SK-N-SH treated with all-trans-retinoic acid at 6 μM for 48 hours (cell line): ENCODE data around the gene RNF128.

ENCODE experiments used
- ATAC-seq: fragments of 200-7000 bp; cut with Tn5 transposase; 3 replicates; pipeline ENCODE4 v1.9.1; 2020; ENCODE audit warnings: mild to moderate bottlenecking, moderate library complexity
- ARNTL ChIP-seq: fragments of 450-650 bp; formaldehyde crosslinking; IDR thresholded peaks from 2 replicates; pipeline ENCODE4 v1.5.0; 2020; ENCODE audit warnings: low read depth, mild to moderate bottlenecking, moderate library complexity, borderline replicate concordance
- BACH2 ChIP-seq: fragments of 250-450 bp; sonication (Bioruptor Pico); IDR thresholded peaks from 2 replicates; pipeline ENCODE4 v1.9.0; 2021; ENCODE audit warnings: mild to moderate bottlenecking, borderline replicate concordance
- CREB5 ChIP-seq: fragments of 250-450 bp; sonication (Bioruptor Pico); IDR thresholded peaks from 2 replicates; pipeline ENCODE4 v1.5.1; 2020; ENCODE audit warnings: low read depth, mild to moderate bottlenecking, moderate library complexity
- CSDC2 ChIP-seq: fragments of 250-450 bp; sonication (Bioruptor Pico); IDR thresholded peaks from 2 replicates; pipeline ENCODE4 v1.5.0; 2020; ENCODE audit warnings: mild to moderate bottlenecking, moderate library complexity
- ESRRG ChIP-seq: fragments of 250-450 bp; sonication (Bioruptor Pico); IDR thresholded peaks from 2 replicates; pipeline ENCODE4 v1.6.1; 2021; ENCODE audit warnings: mild to moderate bottlenecking
- GLIS3 ChIP-seq: fragments of 250-450 bp; sonication (Bioruptor Pico); IDR thresholded peaks from 2 replicates; pipeline ENCODE4 v1.5.0; 2020; ENCODE audit warnings: mild to moderate bottlenecking, moderate library complexity
- ISL1 ChIP-seq: fragments of 250-450 bp; sonication (Bioruptor Pico); IDR thresholded peaks from 2 replicates; pipeline ENCODE4 v2.1.2; 2022; ENCODE audit warnings: mild to moderate bottlenecking, moderate library complexity
- OSR1 ChIP-seq: fragments of 250-450 bp; sonication (Bioruptor Pico); IDR thresholded peaks from 2 replicates; pipeline ENCODE4 v1.8.0; 2022; ENCODE audit warnings: moderate library complexity, mild to moderate bottlenecking, inconsistent platforms
- PATZ1 ChIP-seq: fragments of 250-450 bp; sonication (Bioruptor Pico); IDR thresholded peaks from 2 replicates; pipeline ENCODE4 v1.8.0; 2020; ENCODE audit warnings: mild to moderate bottlenecking, moderate library complexity, borderline replicate concordance
- POU6F1 ChIP-seq: fragments of 250-450 bp; sonication (Bioruptor Pico); IDR thresholded peaks from 2 replicates; pipeline ENCODE4 v1.8.0; 2021; ENCODE audit warnings: low read depth, mild to moderate bottlenecking, moderate library complexity, borderline replicate concordance
- PPARA ChIP-seq: fragments of 250-450 bp; sonication (Bioruptor Pico); IDR thresholded peaks from 2 replicates; pipeline ENCODE4 v1.5.0; 2020; ENCODE audit warnings: mild to moderate bottlenecking, borderline replicate concordance
- RARB ChIP-seq: fragments of 250-450 bp; sonication (Bioruptor Pico); IDR thresholded peaks from 2 replicates; pipeline ENCODE4 v1.8.0; 2021; ENCODE audit warnings: mild to moderate bottlenecking, moderate library complexity
- SNAI2 ChIP-seq: fragments of 250-450 bp; sonication (Bioruptor Pico); IDR thresholded peaks from 2 replicates; pipeline ENCODE4 v1.5.0; 2020; ENCODE audit warnings: mild to moderate bottlenecking, moderate library complexity
- TCF4 ChIP-seq: fragments of 250-450 bp; sonication (Bioruptor Pico); IDR thresholded peaks from 2 replicates; pipeline ENCODE4 v1.8.0; 2021; ENCODE audit warnings: mild to moderate bottlenecking, moderate library complexity, borderline replicate concordance
- TOX ChIP-seq: fragments of 250-450 bp; sonication (Bioruptor Pico); IDR thresholded peaks from 2 replicates; pipeline ENCODE4 v1.8.0; 2021; ENCODE audit warnings: mild to moderate bottlenecking, moderate library complexity, borderline replicate concordance
- ZC3H10 ChIP-seq: fragments of 250-450 bp; sonication (Bioruptor Pico); IDR thresholded peaks from 2 replicates; pipeline ENCODE4 v1.5.1; 2021; ENCODE audit warnings: mild to moderate bottlenecking, moderate library complexity
- ZFP3 ChIP-seq: fragments of 250-450 bp; sonication (Bioruptor Pico); IDR thresholded peaks from 2 replicates; pipeline ENCODE4 v1.5.0; 2020; ENCODE audit warnings: mild to moderate bottlenecking, moderate library complexity
- ZFP30 ChIP-seq: fragments of 450-650 bp; formaldehyde crosslinking; IDR thresholded peaks from 2 replicates; pipeline ENCODE4 v1.5.0; 2022; ENCODE audit warnings: mild to moderate bottlenecking, moderate library complexity
- ZNF70 ChIP-seq: fragments of 450-650 bp; formaldehyde crosslinking; IDR thresholded peaks from 2 replicates; pipeline ENCODE4 v1.5.0; 2020; ENCODE audit warnings: mild to moderate bottlenecking, moderate library complexity
- ZNF8 ChIP-seq: fragments of 450-650 bp; formaldehyde crosslinking; IDR thresholded peaks from 2 replicates; pipeline ENCODE4 v1.5.0; 2020; ENCODE audit warnings: mild to moderate bottlenecking, moderate library complexity
- TF ChIP-seq, protein P1 (sequence below): fragments of 250-450 bp; sonication (Bioruptor Pico); IDR thresholded peaks from 2 replicates; pipeline ENCODE4 v1.5.1; 2021; ENCODE audit warnings: mild to moderate bottlenecking, moderate library complexity
- TF ChIP-seq, protein P2 (sequence below): fragments of 250-450 bp; sonication (Bioruptor Pico); IDR thresholded peaks from 2 replicates; pipeline ENCODE4 v1.5.0; 2020; ENCODE audit warnings: mild to moderate bottlenecking, moderate library complexity

Gene RNF128

GRCh38 chrX:106734827-106735226, 8.3 kb downstream of the RNF128 start:
- TF ChIP-seq ISL1 (CRISPR knock-in tag) (no peak), ZC3H10 (CRISPR knock-in tag) (no peak), RARB (CRISPR knock-in tag) (no peak), OSR1 (CRISPR knock-in tag) (no peak), TCF4 (no peak), ESRRG (CRISPR knock-in tag) (no peak), POU6F1 (CRISPR knock-in tag) (no peak), ZFP30 (CRISPR knock-in tag) (no peak), ZNF70 (CRISPR knock-in tag) (no peak), ARNTL (CRISPR knock-in tag) (no peak), CREB5 (CRISPR knock-in tag) (no peak), TOX (no peak)
- TF ChIP-seq, protein P1, sequence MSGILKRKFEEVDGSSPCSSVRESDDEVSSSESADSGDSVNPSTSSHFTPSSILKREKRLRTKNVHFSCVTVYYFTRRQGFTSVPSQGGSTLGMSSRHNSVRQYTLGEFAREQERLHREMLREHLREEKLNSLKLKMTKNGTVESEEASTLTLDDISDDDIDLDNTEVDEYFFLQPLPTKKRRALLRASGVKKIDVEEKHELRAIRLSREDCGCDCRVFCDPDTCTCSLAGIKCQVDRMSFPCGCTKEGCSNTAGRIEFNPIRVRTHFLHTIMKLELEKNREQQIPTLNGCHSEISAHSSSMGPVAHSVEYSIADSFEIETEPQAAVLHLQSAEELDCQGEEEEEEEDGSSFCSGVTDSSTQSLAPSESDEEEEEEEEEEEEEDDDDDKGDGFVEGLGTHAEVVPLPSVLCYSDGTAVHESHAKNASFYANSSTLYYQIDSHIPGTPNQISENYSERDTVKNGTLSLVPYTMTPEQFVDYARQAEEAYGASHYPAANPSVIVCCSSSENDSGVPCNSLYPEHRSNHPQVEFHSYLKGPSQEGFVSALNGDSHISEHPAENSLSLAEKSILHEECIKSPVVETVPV (CRISPR knock-in tag) = no peak
- no peak for ATAC-seq

DNA sequence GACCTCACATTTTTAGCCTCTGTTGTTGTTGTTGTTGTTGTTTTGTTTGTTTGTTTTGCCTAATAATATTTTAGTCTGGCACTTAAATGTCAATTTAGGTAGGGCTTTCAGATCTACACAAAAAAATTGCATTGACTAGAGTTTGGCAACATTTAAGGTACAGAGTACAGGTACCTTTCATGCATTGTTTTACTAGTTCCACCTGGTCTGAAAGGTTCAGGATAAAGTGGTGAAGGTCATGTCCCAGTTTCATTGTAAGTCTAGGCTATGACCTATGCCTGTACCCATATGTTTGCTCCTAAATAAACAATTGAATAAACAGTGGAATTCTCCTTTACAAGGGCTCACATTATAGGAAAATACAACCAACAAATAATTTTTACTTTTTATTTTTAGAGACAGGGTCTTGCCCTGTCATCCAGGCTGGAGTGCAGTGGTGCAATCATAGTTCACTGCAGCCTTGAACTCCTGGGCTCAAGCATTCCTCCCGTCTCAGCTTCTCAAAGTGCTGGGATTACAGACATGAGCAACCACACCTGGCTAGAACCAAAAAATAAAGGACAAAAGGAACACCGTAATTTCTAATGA, 13.8 kb downstream of the RNF128 start:
- no peak for ATAC-seq
- TF ChIP-seq ZNF70 (CRISPR knock-in tag) = no peak
- no peak for TF ChIP-seq ISL1 (CRISPR knock-in tag)
- no peak for TF ChIP-seq PPARA (CRISPR knock-in tag)
- TF ChIP-seq BACH2 = no peak
- TF ChIP-seq ARNTL (CRISPR knock-in tag) = no peak
- no peak for TF ChIP-seq PATZ1
- TF ChIP-seq CSDC2 = no peak
- TF ChIP-seq TOX = no peak
- TF ChIP-seq ZFP30 (CRISPR knock-in tag) = no peak
- TF ChIP-seq, protein P2, sequence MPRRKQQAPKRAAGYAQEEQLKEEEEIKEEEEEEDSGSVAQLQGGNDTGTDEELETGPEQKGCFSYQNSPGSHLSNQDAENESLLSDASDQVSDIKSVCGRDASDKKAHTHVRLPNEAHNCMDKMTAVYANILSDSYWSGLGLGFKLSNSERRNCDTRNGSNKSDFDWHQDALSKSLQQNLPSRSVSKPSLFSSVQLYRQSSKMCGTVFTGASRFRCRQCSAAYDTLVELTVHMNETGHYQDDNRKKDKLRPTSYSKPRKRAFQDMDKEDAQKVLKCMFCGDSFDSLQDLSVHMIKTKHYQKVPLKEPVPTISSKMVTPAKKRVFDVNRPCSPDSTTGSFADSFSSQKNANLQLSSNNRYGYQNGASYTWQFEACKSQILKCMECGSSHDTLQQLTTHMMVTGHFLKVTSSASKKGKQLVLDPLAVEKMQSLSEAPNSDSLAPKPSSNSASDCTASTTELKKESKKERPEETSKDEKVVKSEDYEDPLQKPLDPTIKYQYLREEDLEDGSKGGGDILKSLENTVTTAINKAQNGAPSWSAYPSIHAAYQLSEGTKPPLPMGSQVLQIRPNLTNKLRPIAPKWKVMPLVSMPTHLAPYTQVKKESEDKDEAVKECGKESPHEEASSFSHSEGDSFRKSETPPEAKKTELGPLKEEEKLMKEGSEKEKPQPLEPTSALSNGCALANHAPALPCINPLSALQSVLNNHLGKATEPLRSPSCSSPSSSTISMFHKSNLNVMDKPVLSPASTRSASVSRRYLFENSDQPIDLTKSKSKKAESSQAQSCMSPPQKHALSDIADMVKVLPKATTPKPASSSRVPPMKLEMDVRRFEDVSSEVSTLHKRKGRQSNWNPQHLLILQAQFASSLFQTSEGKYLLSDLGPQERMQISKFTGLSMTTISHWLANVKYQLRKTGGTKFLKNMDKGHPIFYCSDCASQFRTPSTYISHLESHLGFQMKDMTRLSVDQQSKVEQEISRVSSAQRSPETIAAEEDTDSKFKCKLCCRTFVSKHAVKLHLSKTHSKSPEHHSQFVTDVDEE = no peak
- no peak for TF ChIP-seq GLIS3 (CRISPR knock-in tag)
- no peak for TF ChIP-seq SNAI2 (CRISPR knock-in tag)
- no peak for TF ChIP-seq ESRRG (CRISPR knock-in tag)
- no peak for TF ChIP-seq ZFP3 (CRISPR knock-in tag)
- no peak for TF ChIP-seq ZNF8 (CRISPR knock-in tag)
- TF ChIP-seq, protein P1 (CRISPR knock-in tag) = no peak
- no peak for TF ChIP-seq OSR1 (CRISPR knock-in tag)
